ENCODE measurements around the gene TMEM165.
A peak's percentile ranks its signal among the peaks of the same experiment; 100 is the strongest.

TMEM165 gene

GRCh38 chr4:55393461-55394320 is 2.1 kb upstream of the TMEM165 start:
- no peak for TF ChIP-seq CTCF (IDR thresholded peaks at IDR 0.05)
- Histone ChIP-seq H3K27ac (no peak overlapping the region), H3K27me3 (no peaks in the 10 kb centered on the region), H3K36me3 (no peaks in the 10 kb centered on the region), H3K9me3 (no peaks in the 10 kb centered on the region), H3K4me1 (ENCODE audit: control insufficient read depth in 1 of 2, insufficient read depth in 1 of 2, low read depth in 1 of 2, low read length in 1 of 2) (peaks cover 26 to 31% of the 10 kb centered on the region in 2 experiments), H3K4me3 (ENCODE audit: low read depth in 1 of 2, low read length in 1 of 2) (no peak overlapping the region)

- Histone ChIP-seq H3K4me3 (ENCODE audit: low read depth in 1 of 2, low read length in 1 of 2) (peak overlapping the region; percentile 85 to 94), H3K4me1 (ENCODE audit: control insufficient read depth in 1 of 2, insufficient read depth in 1 of 2, low read depth in 1 of 2, low read length in 1 of 2) (peaks cover 36 to 42% of the 10 kb centered on the region in 2 experiments), H3K27me3 (no peaks in the 10 kb centered on the region), H3K27ac (peak overlapping the region; percentile 96), H3K9me3 (no peaks in the 10 kb centered on the region), H3K36me3 (no peaks in the 10 kb centered on the region)
- TF ChIP-seq CTCF (IDR thresholded peaks at IDR 0.05), result no peak
These were observed 584 bp upstream of the TMEM165 start for GRCh38 chr4:55395218-55395528.

DNA sequence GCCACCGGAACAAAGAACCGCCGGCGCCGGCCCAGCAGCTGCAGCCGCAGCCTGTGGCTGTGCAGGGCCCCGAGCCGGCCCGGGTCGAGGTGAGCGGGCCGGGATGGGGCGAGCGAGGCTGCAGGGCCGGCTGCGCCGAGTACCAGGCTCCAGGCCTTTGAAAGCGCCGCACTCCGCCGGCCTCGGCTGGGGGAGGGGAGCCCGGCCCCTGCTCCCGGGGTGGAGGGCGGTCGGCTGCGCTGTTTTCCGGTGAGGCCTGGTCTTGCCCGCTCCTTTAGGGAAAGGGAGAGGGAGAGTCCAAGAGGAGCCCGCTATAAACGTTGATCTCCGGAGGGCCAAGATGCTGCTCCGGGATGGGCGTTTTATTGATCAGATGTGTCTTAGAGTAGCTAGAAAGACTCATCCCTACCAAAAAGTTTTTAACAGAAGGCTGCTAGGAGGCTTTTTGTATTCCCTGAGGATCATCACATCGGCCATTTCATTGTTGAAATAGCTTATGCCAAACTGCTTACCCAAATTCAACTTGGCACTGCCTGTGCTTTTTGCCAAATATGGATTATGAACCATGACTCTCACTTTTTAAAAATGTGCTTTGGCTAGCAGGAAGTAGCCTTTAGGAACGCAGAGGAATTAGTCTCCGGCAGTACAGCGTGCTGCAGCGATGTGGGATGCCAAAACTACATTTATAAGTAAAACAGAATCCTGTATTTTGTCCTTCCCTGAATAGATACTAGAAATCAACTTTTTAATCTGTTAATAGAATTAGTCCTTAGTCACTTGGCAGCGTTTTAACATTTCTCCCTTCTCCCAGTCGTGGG is 760 bp downstream of the TMEM165 start:
- H3K4me3 ChIP-seq (ENCODE audit: low read depth in 1 of 2, low read length in 1 of 2), result peak overlapping the region; percentile 85 to 94
- H3K27me3 ChIP-seq, result no peaks in the 10 kb centered on the region
- TF ChIP-seq CTCF (IDR thresholded peaks at IDR 0.05), result no peak
- peaks cover 36 to 42% of the 10 kb centered on the region in 2 experiments for H3K4me1 ChIP-seq (ENCODE audit: control insufficient read depth in 1 of 2, insufficient read depth in 1 of 2, low read depth in 1 of 2, low read length in 1 of 2)
- H3K9me3 ChIP-seq, result no peaks in the 10 kb centered on the region
- peak overlapping the region; percentile 96 for H3K27ac ChIP-seq
- no peaks in the 10 kb centered on the region for H3K36me3 ChIP-seq

- Histone ChIP-seq H3K27ac (peak overlapping the region; percentile 96), H3K4me1 (ENCODE audit: control insufficient read depth in 1 of 2, insufficient read depth in 1 of 2, low read depth in 1 of 2, low read length in 1 of 2) (peaks cover 36 to 42% of the 10 kb centered on the region in 2 experiments), H3K9me3 (no peaks in the 10 kb centered on the region), H3K36me3 (no peaks in the 10 kb centered on the region), H3K27me3 (no peaks in the 10 kb centered on the region), H3K4me3 (ENCODE audit: low read depth in 1 of 2, low read length in 1 of 2) (peak overlapping the region; percentile 85 to 94)
- TF ChIP-seq CTCF (IDR thresholded peaks at IDR 0.05), result no peak
These were observed 1.3 kb downstream of the TMEM165 start for GRCh38 chr4:55397126-55397436.

DNA sequence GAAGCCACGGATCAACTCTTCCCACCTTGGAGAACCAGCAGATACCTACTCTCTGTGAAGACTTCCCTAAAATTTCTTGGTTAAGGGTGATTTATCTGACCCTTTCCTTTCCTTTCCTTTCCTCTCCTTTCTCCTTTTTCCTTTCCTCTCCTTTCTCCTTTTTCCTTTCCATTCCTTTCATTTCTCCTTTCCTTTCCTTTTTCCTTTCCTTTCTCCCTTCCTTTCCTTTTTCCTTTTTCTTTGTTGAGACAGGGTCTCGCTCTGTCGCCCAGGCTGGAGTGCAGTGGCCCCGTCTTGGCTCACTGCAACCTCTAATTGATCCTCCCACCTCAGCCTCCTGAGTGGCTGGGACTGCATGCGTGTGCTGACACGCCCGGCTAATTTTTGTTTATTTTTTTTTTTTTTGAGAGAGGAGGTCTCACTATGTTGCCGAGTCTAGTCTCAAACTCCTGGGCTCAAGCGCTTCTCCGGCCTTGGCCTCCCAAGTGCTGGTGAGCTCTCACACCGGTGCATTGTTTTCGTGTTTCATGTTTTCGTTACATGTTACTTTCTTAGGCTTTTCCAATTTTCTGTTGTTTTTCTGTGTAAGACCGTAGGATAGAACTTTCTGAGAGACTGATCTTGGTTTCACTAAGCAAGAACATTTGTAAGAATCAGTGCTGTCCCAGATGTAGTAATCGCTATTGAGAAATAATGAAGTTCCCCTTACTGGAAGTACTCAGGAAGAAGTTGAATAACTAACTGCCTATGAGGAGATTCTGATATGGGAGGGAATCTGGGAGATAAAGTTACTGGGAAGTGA is 2.0 kb downstream of the TMEM165 start:
- TF ChIP-seq CTCF (IDR thresholded peaks at IDR 0.05), result no peak
- H3K9me3 ChIP-seq, result no peaks in the 10 kb centered on the region
- peaks cover 36 to 42% of the 10 kb centered on the region in 2 experiments for H3K4me1 ChIP-seq (ENCODE audit: control insufficient read depth in 1 of 2, insufficient read depth in 1 of 2, low read depth in 1 of 2, low read length in 1 of 2)
- no peaks in the 10 kb centered on the region for H3K27me3 ChIP-seq
- peak overlapping the region; percentile 96 for H3K27ac ChIP-seq
- H3K4me3 ChIP-seq (ENCODE audit: low read depth in 1 of 2, low read length in 1 of 2), result peak overlapping the region; percentile 85 to 94
- H3K36me3 ChIP-seq, result no peaks in the 10 kb centered on the region

Data from neutrophil (primary cell).